Colonic mucosa (tissue), 4 donors: ENCODE data around the gene PNMA1. TPM values are rescaled to one million over a fixed set of nuclear protein-coding genes. Genes with fewer than 3 reads are reported as not detected.

ENCODE experiments used
- DNase-seq: peaks from one replicate; pipeline ENCODE4 v3.0.0-alpha.2; 2020
- H3K27ac ChIP-seq: fragments of 200-600 bp; one replicate; pipeline ENCODE4 v1.8.0; 2021
- H3K27me3 ChIP-seq: fragments of 200-600 bp; one replicate; pipeline ENCODE4 v1.8.0; 2021
- H3K36me3 ChIP-seq: fragments of 200-600 bp; one replicate; pipeline ENCODE4 v1.8.0; 2021
- H3K4me1 ChIP-seq: fragments of 200-600 bp; one replicate; pipeline ENCODE4 v1.8.0; 2021; ENCODE audit warnings: mild to moderate bottlenecking
- H3K4me3 ChIP-seq: fragments of 200-600 bp; one replicate; pipeline ENCODE4 v1.8.0; 2021
- H3K9ac ChIP-seq, 2 donors: one replicate each; pipeline ENCODE4 v1.7.0; 2013; ENCODE audit warnings: control low read depth in 2 of 2, low read depth in 2 of 2, low read length in 2 of 2
- H3K9me3 ChIP-seq: fragments of 200-600 bp; one replicate; pipeline ENCODE4 v1.8.0; 2021
- CTCF ChIP-seq: fragments of 200-600 bp; IDR thresholded peaks from one replicate; pipeline ENCODE4 v1.8.0; 2022; ENCODE audit warnings: antibody characterized with exemption, mild to moderate bottlenecking
- intact Hi-C: fragments of 100-400 bp; cut with DNase I; formaldehyde crosslinking; loops from one replicate; pipeline ENCODE4 v1.14.1; 2022
- total RNA-seq, 2 donors: library from RNA; stranded (reverse); fragmentation: NEBNext Ultra II Directional in 1 of 2; extraction: Animal tissue kit (Norgen Biotek cat#: 25700) in 1 of 2; gene quantifications; one replicate each; pipeline ENCODE4 v1.2.1, GENCODE V29; 2021
- donor health status: healthy.
- donor health status: DM: no; HTN: no; CAD: no.
- donor health status: DM: no; HTN: no; CAD: no.

The PNMA1 gene
- total RNA-seq, 2 donors from 2014 or later = 13.4 to 28.3 TPM

GRCh38 chr14:73760598-73761586 is 46.7 kb upstream of the PNMA1 start:
- Histone ChIP-seq H3K27ac (peak overlapping the region; percentile 99), H3K4me1 (peaks cover 62% of the 10 kb centered on the region), H3K27me3 (no peaks in the 10 kb centered on the region), H3K36me3 (no peaks in the 10 kb centered on the region), H3K9me3 (no peaks in the 10 kb centered on the region), H3K9ac (peak overlapping the region in 1 of 2 donors; percentile 73), H3K4me3 (peak overlapping the region; percentile 73)
- no peak for DNase-seq
- TF ChIP-seq CTCF = no peak
- intact Hi-C loops = no loop called here

DNA sequence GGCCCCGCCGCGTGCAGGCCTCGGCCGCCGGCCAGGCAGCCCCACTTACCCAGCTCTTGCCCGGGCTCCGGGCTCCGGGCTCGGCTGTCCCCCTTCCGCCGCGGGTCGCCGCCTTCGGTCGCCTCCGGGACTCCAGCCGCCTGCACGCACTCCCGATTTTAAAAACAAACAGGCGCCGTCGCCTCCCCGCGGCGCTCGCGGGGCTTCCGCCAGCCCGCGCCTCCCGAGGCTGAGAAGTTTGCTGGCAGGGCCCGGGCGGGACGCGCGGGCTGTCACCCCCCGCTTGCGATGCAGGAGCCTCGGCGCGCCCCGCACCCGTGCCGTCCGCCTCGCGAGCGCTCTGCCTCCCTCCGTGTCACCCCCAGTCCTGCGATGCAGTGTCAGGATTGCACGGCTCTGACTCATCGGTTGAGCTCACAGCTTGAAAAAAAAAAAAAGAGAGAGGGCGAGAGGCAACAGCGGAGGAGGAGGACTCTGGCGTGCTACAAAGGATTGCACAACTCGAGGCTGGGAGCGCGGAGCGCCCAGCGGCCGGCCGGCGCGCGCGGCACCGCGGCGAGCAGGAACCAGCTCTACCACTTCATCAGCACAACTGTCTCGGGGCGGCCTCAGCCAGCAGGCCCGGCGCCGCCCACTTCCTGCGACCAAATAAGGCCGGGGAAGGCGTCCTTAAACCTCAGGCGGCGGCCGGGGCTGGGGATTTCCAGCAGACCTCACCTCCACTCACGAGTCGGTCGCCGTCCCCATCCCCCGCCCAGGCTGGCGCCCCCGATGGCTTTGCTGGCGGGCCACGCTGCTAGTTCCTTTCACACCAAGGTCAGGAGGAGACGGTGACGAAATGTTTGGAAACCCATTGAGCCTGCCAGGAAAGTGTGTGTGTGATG is 45.8 kb upstream of the PNMA1 start:
- DNase-seq = peak; percentile 98
- Histone ChIP-seq H3K4me3 (peak overlapping the region; percentile 73), H3K27me3 (no peaks in the 10 kb centered on the region), H3K36me3 (no peaks in the 10 kb centered on the region), H3K9ac (peak overlapping the region; percentile 73 to 85), H3K27ac (peak overlapping the region; percentile 99), H3K4me1 (peaks cover 64% of the 10 kb centered on the region), H3K9me3 (no peaks in the 10 kb centered on the region)
- intact Hi-C loops = no loop called here
- no peak for TF ChIP-seq CTCF

- no peaks in the 10 kb centered on the region for H3K27me3 ChIP-seq
- peaks cover 63% of the 10 kb centered on the region for H3K4me1 ChIP-seq
- TF ChIP-seq CTCF = no peak
- intact Hi-C loops = no loop called here
- DNase-seq = peak; percentile 74
- peak overlapping the region; percentile 85 to 87 for H3K9ac ChIP-seq
- no peaks in the 10 kb centered on the region for H3K36me3 ChIP-seq
- peak overlapping the region; percentile 73 for H3K4me3 ChIP-seq
- H3K9me3 ChIP-seq = no peaks in the 10 kb centered on the region
- H3K27ac ChIP-seq = peak overlapping the region; percentile 99
Measured at GRCh38 chr14:73759183-73759713, 45.1 kb upstream of the PNMA1 start.

DNA sequence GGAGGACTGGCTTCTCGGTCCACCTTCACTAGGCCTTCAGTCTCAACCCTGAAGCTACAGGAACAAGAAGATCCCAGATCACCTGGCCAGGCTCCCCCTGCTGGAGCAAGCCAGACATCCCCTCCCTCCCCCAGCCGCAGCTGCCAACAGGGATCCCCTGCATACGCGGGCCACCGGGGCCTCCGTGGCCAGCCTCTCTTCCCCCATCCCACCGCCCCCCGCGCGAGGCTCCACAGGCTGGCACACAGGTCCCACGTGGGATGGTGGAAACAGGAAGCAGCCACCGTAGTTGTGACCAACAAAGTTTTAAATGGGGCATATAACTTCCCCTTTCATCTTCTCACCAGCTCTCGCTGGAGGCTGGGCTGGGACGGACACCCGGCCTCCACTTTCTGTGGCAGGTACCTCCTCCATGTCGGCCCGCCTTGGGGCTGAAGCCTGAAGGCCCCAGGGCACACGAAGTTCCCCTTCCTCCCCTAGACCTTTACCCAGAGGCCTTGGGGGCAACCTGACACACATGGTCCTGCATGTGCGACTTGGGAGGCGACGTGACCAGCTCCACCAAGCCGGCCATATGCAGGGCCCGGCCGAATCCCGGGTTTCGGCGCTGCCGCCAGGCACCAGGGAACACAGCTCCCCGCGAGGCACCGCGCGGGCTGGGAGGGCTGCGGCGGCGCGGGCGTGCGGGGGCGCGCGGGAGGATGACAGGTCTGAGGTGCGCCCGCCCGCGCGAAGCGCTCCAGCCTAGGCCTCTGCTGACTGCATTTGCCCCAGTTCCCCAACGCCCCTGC is 44.4 kb upstream of the PNMA1 start:
- H3K4me1 ChIP-seq = peaks cover 63% of the 10 kb centered on the region
- H3K9ac ChIP-seq = peak overlapping the region; percentile 85 to 87
- peak overlapping the region; percentile 99 for H3K27ac ChIP-seq
- H3K9me3 ChIP-seq = no peaks in the 10 kb centered on the region
- DNase-seq = peak; percentile 87
- no peaks in the 10 kb centered on the region for H3K36me3 ChIP-seq
- H3K27me3 ChIP-seq = no peaks in the 10 kb centered on the region
- TF ChIP-seq CTCF = peak; percentile 51
- intact Hi-C loops = no loop called here
- H3K4me3 ChIP-seq = peak overlapping the region; percentile 73
